GM13976 (cell line): ENCODE data around the gene TRNP1.

Experiments used
- DNase-seq: peaks from one replicate; pipeline ENCODE4 v3.0.0; 2012; ENCODE audit warnings: low spot score
- in situ Hi-C: fragments of 300-500 bp; cut with MboI; formaldehyde crosslinking; loops from one replicate; pipeline ENCODE4 v1.12.0; 2022; ENCODE audit warnings: low sequenced_read_pairs, mixed read lengths, inconsistent platforms; ENCODE audit not compliant: unreplicated experiment
- TF ChIP-seq, protein P1 (sequence below): IDR thresholded peaks from 2 replicates; pipeline ENCODE4 v1.5.1; 2012; ENCODE audit warnings: borderline replicate concordance, mild to moderate bottlenecking; ENCODE audit not compliant: insufficient read depth; ENCODE audit errors: extremely low read depth, missing control alignments, control extremely low read depth

TRNP1 gene

DNA sequence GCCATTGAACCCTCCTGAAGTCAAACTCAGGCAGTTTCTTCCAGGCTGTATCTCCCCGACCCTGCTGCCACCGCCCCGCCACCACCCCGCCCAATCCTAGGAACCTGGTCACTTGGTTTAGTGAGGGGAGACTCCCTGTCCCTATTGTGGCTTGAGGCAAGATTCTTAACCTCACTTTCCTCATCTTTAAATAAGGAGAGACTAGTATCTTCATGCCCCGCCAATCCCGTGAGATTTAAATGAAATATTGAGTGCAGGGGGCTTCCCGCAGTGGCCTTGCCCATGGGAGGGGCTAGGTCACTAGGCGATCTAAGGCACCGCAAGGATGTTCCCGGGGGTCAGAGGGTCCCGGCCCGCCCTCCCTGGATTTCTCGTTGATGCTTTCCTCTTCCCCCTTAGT, 34.2 kb upstream of the TRNP1 start:
- in situ Hi-C loops, result no loop called here
- DNase-seq, result no peak
- TF ChIP-seq, protein P1, sequence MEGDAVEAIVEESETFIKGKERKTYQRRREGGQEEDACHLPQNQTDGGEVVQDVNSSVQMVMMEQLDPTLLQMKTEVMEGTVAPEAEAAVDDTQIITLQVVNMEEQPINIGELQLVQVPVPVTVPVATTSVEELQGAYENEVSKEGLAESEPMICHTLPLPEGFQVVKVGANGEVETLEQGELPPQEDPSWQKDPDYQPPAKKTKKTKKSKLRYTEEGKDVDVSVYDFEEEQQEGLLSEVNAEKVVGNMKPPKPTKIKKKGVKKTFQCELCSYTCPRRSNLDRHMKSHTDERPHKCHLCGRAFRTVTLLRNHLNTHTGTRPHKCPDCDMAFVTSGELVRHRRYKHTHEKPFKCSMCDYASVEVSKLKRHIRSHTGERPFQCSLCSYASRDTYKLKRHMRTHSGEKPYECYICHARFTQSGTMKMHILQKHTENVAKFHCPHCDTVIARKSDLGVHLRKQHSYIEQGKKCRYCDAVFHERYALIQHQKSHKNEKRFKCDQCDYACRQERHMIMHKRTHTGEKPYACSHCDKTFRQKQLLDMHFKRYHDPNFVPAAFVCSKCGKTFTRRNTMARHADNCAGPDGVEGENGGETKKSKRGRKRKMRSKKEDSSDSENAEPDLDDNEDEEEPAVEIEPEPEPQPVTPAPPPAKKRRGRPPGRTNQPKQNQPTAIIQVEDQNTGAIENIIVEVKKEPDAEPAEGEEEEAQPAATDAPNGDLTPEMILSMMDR, result no peak

DNA sequence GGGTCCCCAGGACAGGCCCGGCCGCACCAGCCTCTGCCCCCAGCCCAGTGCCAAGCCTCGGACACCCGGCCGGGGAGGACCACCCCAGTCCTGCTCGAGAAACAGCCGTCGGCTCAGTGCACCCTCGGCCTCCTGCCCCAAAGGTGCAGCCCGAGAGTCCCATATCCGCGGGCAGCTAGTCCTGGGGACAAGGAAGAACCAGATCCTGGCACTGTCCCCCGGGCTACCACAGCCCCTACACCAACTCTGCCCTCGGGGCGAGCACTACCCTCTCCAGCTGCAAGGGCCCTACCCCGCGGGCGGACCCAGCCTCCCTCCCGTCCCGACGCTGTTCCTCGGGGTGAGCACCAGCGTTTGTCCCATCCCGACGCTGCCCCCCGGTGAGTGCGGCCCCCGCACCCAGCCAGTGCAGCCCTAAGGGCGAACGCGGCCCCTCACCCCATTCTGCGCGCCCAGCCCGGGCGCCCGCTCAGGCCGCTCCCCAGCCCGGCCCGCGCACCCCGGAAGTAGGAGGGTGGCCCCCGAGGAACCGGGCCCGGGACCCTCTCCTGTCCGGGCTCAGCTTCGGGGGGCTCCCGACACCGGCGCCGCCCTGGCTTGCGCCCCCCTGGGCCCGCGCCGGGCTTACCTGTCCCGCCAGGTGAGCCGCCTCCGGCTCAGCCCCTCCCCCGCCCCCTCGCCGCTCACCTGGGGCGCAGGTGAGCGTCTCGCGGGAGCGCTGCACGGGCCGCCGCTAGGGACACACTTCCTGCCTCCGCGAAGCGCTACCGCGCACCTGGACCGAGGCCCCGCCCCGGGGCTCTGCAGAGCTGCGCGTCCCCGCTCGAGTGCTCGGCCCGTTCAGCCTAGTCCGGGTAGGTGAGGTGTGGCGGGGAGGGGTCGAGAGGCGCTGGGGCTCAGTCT, 33.5 kb upstream of the TRNP1 start, which contains the start of gene KDF1:
Gene KDF1 (minus strand): TSS at position 747 of the 903 bp plus-strand sequence. CDS start 8,088 bp downstream, outside the sequence.
- in situ Hi-C loops, result no loop called here
- TF ChIP-seq, protein P1, result no peak
- no peak for DNase-seq

DNA sequence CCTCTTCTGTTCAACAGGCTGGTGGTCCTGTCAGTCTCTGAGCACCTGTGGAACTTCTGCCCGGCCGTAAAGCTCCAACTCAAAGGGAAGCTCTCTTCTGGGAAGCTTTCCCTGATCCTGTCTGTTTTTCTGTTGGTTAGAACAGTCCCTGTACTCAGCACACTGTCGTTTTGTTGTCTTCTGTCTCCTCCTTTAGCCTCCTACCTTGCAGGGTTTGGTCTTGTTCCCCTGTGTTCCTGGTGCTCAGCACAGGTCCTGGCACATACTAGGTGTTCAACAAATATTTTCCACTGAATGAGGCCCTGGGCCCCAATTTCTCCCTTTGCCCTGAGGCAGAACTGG, 32.9 kb upstream of the TRNP1 start:
- TF ChIP-seq, protein P1, result no peak
- DNase-seq, result no peak
- in situ Hi-C loops, result no loop called here

DNA sequence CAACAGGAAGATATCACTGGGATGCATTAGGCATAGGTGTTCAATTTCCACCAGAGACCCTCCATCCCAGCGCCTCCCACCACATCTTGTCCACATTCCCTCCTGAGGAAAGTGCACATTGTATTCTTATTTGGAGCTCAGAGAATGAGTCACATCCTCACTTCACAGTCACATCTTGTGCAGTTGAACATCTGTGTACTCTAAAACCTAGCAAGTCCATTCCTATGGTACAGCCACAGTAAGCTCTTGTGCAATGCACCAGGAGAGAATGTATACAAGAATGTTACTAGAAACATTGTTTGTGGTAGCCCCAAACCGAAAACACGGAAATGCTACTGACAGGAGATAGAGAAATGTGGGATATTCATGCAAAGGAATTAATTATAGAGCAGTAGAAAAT, 31.7 kb upstream of the TRNP1 start:
- TF ChIP-seq, protein P1, result no peak
- in situ Hi-C loops, result no loop called here
- no peak for DNase-seq

DNA sequence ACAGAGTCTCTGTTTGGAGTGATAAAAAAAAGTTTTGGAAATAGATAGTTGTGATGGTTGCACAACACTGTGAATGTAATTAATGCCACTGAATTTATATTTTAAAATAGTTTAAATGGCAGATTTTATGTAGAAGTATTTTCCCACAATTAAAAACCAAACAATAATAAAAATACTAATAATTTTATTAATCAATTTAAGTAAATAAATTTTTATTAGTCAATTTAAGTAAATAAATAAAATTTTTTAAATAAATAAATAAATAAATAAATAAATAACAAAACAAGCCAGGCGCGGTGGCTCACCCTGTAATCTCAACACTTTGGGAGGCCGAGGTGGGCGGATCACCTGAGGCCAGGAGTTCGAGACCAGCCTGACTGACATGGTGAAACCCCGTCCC, 28.3 kb upstream of the TRNP1 start:
- DNase-seq, result no peak
- in situ Hi-C loops, result no loop called here
- TF ChIP-seq, protein P1, result no peak

DNA sequence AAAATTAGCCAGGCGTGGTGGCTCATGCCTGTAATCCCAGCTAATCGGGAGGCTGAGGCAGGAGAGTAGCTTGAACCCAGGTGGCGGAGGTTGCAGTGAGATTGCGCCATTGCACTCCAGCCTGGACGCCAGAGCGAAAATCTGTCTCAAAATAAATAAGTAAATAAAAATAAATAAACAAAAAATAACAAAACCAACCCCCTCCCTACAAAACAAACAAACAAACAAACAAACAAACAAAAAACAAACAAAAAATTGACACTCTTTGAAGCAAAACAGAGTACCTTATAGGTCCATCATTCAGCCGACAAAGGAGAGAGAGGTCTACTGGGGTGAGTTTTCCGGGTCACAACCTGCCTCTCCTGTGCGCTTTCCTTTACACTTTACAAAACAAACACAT, 27.9 kb upstream of the TRNP1 start:
- in situ Hi-C loops, result no loop called here
- DNase-seq, result no peak
- TF ChIP-seq, protein P1, result no peak
